GM20000 (cell line): Measurements from ENCODE around the gene NEURL3.
"Not testable (repeated sequence)": the region's sequence is repeated elsewhere in the genome, so short reads cannot be mapped to it uniquely, and the experiment has no call there.

ENCODE experiments used
- DNase-seq: peaks from one replicate; pipeline ENCODE4 v3.0.0; 2012; ENCODE audit warnings: low spot score
- CTCF ChIP-seq: IDR thresholded peaks from 2 replicates; pipeline ENCODE4 v1.5.1; 2012; ENCODE audit warnings: mild to moderate bottlenecking, control low read depth; ENCODE audit errors: extremely low read depth, missing control alignments

The NEURL3 gene

DNA sequence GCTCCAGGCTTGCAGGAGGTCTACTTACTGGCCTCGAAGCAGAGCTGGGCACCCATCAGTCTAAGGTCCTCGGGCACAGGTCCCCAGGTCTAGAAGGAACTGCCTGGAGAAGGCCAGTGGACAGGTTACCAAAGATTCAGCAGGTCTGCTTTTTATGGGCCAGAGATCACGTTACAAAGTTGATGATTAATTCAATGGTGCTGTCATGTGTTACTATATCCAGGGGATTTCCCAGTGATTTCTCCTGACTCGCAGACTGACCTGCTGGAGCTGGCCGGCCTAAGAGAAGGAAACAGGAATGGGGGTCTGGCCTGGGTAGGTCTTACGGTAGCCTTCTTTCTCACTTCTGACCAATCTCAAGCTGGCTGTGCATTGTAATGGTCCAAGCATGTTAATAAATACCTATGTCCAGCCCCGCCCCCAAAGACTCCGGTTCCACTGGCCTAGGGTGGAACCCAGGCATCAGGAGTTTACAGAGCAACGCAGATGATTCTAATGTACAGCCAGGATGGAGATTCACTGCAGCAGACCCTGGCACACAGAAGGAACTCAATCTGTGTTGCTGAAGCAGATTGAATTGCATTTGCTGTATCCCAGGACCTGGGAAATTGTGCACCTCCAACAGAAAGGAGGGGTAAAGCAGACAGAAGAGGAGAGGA, at the start of gene NEURL3:
TSS of gene NEURL3 (minus strand) at position 127 of the 659 bp plus-strand sequence. CDS start at position 56, 71 bp downstream.
- DNase-seq, result peak; percentile 41
- no peak for TF ChIP-seq CTCF

DNA sequence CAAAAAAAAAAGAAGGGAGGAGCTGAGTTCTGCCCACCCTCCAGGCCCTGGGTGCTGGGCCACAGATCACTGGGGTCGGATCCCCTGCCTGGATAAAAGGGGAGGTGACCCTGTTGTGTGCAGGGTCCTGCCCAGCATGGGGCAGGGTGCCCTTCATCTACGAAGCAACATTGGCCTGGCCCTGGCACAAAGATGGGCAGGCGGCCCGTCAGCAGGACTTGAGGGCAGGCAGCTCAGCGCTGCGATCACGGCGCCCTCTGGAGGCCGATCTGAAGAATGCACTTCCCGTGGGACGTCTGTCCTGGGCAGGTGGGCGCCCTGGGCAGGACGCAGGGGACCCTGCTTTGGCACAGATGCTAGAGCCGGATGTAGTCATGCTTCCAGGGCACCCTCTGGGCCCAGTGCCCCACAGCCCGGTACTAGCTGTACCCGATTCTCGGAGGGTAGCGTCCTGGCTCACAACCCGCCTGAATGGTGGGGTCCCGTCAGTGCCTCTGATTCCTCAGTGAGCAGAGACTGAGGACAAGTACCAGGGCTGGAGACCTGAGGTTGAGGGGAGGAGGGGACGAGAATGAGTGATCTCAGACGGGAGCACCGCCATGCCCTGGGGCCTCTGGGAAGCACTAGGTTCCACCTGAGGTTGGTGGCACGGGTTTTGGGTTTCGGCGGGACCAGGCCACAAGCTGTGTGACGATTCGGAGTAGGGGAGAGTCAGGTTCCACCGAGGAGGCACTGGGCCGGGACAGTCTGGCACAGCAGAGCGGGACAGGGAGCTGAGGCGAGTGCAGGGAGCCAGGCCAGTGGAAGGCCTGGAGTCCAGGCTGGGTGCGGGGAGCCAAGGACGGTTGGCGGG, 49.4 kb upstream of the NEURL3 start:
- peak; percentile 85 for DNase-seq
- peak; percentile 77 for TF ChIP-seq CTCF

DNA sequence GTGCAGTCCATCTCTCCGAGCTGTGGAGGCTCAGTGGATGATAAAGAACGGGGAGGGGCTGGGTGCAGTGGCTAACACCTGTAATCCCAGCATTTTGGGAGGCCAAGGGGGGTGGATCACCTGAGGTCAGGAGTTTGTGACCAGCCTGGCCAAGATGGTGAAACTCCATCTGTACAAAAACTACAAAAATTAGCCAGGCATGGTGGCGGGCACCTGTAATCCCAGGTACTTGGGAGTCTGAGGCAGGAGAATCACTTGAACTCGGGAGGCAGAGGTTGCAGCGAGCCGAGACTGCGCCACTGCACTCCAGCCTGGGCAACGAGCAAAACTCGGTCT, 48.8 kb upstream of the NEURL3 start:
- not testable (repeated sequence) for DNase-seq

DNA sequence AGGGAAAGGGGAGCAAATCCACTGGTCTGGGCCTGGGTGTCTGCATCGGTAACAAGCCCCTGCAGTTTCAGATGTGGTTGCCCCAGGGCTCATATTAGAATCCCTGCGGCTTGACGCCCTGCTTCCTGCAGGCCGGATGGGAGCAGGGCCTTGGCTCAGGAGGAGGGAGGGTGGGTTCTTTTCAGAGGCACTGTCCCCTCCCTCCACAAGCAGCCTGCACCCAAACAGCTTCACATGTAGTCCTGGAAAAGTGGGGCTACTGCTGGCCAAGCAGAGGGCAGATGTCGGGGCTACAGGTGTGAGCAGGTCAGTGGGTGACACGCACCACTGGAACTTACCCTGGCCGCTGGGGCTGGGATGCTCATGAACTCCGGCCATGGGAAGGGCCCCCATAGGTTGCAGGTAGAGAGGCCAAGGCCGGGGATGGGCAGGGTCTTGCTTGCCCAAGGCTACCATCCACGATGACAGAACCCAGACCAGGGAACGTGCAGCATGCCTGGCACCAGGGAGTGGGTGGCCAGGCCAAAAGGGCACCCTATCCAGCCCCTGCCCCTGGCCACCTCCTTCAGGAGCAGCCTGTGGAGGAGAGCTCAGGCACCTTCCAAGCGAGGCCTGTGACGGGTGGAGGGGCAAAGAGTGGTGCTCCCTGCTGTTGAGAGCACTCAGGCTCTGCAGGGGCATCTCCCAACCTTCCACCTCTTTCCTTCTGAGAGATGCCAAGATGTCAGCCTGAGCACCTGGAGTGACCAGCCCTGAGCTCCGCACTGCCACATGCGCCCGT, 48.2 kb upstream of the NEURL3 start:
- no peak for DNase-seq
- TF ChIP-seq CTCF, result no peak

DNA sequence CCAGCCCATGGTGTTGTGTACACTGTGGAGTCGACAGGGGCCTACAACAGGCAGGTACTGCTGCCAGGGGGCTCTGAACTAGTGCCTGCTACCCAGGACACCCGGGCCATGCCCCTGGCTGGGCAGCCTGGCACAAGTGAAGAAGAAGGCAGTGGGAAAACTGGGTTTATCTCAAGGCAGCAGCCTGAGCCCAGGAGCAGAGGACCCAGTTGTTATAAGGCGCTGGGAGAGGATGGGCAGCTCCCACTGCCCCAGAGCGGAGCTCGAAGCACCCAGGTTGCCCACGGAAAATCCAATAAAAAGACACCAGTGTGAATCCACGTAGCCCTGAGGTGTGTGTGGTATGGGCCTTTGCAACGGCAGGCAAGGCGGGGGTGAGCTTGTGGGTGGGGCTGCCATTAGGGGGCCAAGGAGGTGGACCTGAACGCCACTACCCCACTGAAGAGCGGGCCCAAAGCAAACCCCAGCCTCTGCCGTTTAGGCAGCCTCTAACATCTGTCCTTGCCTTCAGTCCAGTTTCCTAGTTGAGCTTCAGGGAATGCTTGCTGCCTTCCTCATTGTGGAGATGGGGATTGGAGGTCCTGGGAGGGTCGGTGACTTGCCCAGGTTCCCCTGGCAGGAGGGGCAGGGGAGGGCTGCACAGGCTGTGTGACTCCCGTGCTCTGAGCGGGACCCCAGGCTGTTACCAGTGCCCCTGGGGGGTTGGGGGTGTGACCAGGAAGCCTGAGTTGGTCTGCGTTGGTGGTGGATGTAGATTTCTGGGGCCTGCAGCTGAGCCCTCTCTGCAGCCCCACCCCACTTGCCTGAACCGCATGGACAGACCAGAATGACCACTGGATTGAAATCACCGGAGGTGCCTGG, 47.4 kb upstream of the NEURL3 start:
- no peak for DNase-seq
- TF ChIP-seq CTCF, result no peak

DNA sequence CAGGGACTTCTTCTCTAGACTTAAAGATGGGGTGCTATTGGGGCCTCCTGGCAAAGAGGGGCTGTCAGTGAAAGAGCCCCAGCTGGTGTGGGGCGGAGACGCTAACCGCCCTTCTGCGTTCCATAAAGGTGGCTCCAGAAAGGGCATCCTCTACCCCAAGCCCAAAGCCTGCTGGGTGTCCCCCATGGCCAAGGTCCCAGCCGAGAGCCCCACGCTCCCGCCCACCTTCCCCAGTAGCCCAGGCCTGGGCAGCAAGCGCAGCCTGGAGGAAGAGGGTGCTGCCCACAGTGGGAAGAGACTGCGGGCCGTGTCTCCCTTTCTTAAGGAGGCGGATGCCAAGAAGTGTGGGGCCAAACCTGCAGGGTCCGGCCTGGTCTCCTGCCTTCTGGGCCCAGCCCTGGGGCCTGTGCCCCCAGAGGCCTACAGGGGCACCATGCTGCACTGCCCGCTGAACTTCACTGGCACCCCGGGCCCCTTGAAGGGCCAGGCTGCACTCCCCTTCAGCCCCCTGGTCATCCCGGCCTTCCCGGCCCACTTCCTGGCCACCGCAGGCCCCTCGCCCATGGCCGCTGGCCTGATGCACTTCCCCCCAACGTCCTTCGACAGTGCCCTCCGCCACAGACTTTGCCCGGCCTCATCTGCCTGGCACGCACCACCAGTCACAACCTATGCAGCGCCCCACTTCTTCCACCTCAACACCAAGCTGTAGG, 46.6 kb upstream of the NEURL3 start:
- no peak for DNase-seq
- no peak for TF ChIP-seq CTCF
